ENCODE measurements around the gene TMEM255B. TPM values are rescaled to one million over a fixed set of nuclear protein-coding genes. Genes with fewer than 3 reads are reported as not detected.

The TMEM255B gene
- total and polyA plus RNA-seq, 2 of the 4 experiments (the other 2 are of a cell fraction): 0.36 to 0.94 TPM

- intact Hi-C loops (cut with micrococcal nuclease): no loop called here
- TF ChIP-seq BHLHE40 (IDR thresholded peaks at IDR 0.05; ENCODE audit: low read depth, low read length): no peak
- no peak for TF ChIP-seq MXI1 (IDR thresholded peaks at IDR 0.05; ENCODE audit: borderline replicate concordance, low read depth, low read length)
- TF ChIP-seq RCOR1 (IDR thresholded peaks at IDR 0.05; ENCODE audit: insufficient replicate concordance, low read length): no peak
- TF ChIP-seq SMC3 (IDR thresholded peaks at IDR 0.05; ENCODE audit: low read depth, low read length): no peak
- no peak for TF ChIP-seq RAD21 (IDR thresholded peaks at IDR 0.05; ENCODE audit: low read length)
- no peak for TF ChIP-seq CHD1 (IDR thresholded peaks at IDR 0.05; ENCODE audit: low read depth, low read length)
- no peak for TF ChIP-seq CTCF (conservative IDR thresholded peaks at IDR 0.05; ENCODE audit: low read depth, low read length)
- no peak for TF ChIP-seq FOS (IDR thresholded peaks at IDR 0.05; ENCODE audit: low read depth, low read length)
- TF ChIP-seq RFX5 (IDR thresholded peaks at IDR 0.05; ENCODE audit: low read depth, low read length): no peak
- no peak for TF ChIP-seq CEBPB (IDR thresholded peaks at IDR 0.05; ENCODE audit: low read depth, low read length)
- no peak for TF ChIP-seq USF2 (IDR thresholded peaks at IDR 0.05; ENCODE audit: low read depth, low read length)
- TF ChIP-seq MAZ (IDR thresholded peaks at IDR 0.05; ENCODE audit: borderline replicate concordance, low read depth, low read length): no peak
- no peak for TF ChIP-seq MAFK (IDR thresholded peaks at IDR 0.05; ENCODE audit: low read depth, low read length)
- TF ChIP-seq POLR2A (IDR thresholded peaks at IDR 0.05; ENCODE audit: low read depth, low read length): no peak
- no peak for TF ChIP-seq ELK1 (IDR thresholded peaks at IDR 0.05; ENCODE audit: borderline replicate concordance, low read depth, low read length)
- no peak for TF ChIP-seq NFE2L2 (IDR thresholded peaks at IDR 0.05; ENCODE audit: low read depth, low read length)
- H3K56ac ChIP-seq (ENCODE audit: extremely low read depth, insufficient read depth, low read length): no peak overlapping the region
These were observed 47.5 kb downstream of the TMEM255B start for GRCh38 chr13:113806526-113806925.

More at GRCh38 chr13:113806526-113806925, 47.5 kb downstream of the TMEM255B start:
- Histone ChIP-seq H4K20me1 (ENCODE audit: insufficient read depth, low read length) (no peaks in the 10 kb centered on the region), H3K4me3 (ENCODE audit: insufficient read depth, low read depth, low read length) (no peak overlapping the region), H3K9ac (ENCODE audit: low read depth, low read length) (no peak overlapping the region), H2AK9ac (replicated peaks; ENCODE audit: low read depth, low read length, poor library complexity) (no peak overlapping the region), H3K79me1 (ENCODE audit: low read depth in 1 of 2, low read length in 2 of 2) (no peaks in the 10 kb centered on the region), H3K23ac (ENCODE audit: low read depth, low read length) (no peak overlapping the region), H3K18ac (ENCODE audit: low read depth, low read length) (no peak overlapping the region), H4K8ac (ENCODE audit: low read depth in 2 of 2, low read length in 2 of 2) (no peak overlapping the region), H4K91ac (ENCODE audit: insufficient read depth, low read depth, low read length) (no peak overlapping the region), H2BK120ac (ENCODE audit: low read depth, low read length) (no peak overlapping the region), H3K9me3 (ENCODE audit: control insufficient read depth, insufficient read depth, low read length) (peaks cover 17% of the 10 kb centered on the region), H2BK20ac (ENCODE audit: low read depth, low read length) (no peak overlapping the region), H2BK5ac (ENCODE audit: low read depth, low read length, poor library complexity, severe bottlenecking) (no peak overlapping the region), H2AK5ac (ENCODE audit: low read depth, low read length) (no peak overlapping the region), H3K9me1 (ENCODE audit: insufficient read depth, low read length) (peaks cover 4% of the 10 kb centered on the region; the same call in 1 of the 2 replicates), H2BK15ac (ENCODE audit: low read depth, low read length) (no peak overlapping the region), H2AFZ (replicated peaks; ENCODE audit: low read length, poor library complexity) (no peak overlapping the region), H3K4ac (ENCODE audit: low read depth, low read length) (no peak overlapping the region), H4K5ac (ENCODE audit: low read depth, low read length) (no peak overlapping the region), H3K27me3 (ENCODE audit: control insufficient read depth, insufficient read depth, low read length) (no peaks in the 10 kb centered on the region), H3K4me1 (ENCODE audit: control insufficient read depth, insufficient read depth, low read length) (peaks cover 6% of the 10 kb centered on the region), H3K4me2 (ENCODE audit: low read depth, low read length) (no peak overlapping the region), H3K14ac (replicated peaks; ENCODE audit: low read depth, low read length) (no peak overlapping the region), H3K36me3 (ENCODE audit: control insufficient read depth, insufficient read depth, low read length) (no peaks in the 10 kb centered on the region), H3K27ac (ENCODE audit: insufficient read depth, low read length) (no peak overlapping the region)
- no TSS peak for BruUV-seq (replicated peaks)
- DNase-seq: no peak
- dilution Hi-C loops (cut with HindIII; ENCODE audit: low sequenced_read_pairs, unreplicated experiment) (no loop called here), in situ Hi-C loops (cut with MboI; ENCODE audit: low sequenced_read_pairs) (no loop called here)
- no peak for ATAC-seq (ENCODE audit: low read depth)
- CTCF ChIA-PET: no interaction called here
- WGBS, 2 experiments (ENCODE audit: extremely low coverage in 2 of 2, insufficient read length in 1 of 2): 100% methylated on average over 3 of the region's 13 CpGs; no CpG with 5 or more reads in 1 of the 2 experiments
- POLR2A ChIA-PET (ENCODE audit: unreplicated experiment): no interaction called here

All from IMR-90 (cell line).